ENCODE measurements around the gene TRIM63. TPM values are rescaled to one million over a fixed set of nuclear protein-coding genes. Genes with fewer than 3 reads are reported as not detected.

TRIM63 gene
- total and polyA plus RNA-seq, 9 of the 15 experiments (the other 6 are each of a cell fraction or from before 2014, with no cell fraction given), result 0.08 to 0.57 (median 0.36) TPM

DNA sequence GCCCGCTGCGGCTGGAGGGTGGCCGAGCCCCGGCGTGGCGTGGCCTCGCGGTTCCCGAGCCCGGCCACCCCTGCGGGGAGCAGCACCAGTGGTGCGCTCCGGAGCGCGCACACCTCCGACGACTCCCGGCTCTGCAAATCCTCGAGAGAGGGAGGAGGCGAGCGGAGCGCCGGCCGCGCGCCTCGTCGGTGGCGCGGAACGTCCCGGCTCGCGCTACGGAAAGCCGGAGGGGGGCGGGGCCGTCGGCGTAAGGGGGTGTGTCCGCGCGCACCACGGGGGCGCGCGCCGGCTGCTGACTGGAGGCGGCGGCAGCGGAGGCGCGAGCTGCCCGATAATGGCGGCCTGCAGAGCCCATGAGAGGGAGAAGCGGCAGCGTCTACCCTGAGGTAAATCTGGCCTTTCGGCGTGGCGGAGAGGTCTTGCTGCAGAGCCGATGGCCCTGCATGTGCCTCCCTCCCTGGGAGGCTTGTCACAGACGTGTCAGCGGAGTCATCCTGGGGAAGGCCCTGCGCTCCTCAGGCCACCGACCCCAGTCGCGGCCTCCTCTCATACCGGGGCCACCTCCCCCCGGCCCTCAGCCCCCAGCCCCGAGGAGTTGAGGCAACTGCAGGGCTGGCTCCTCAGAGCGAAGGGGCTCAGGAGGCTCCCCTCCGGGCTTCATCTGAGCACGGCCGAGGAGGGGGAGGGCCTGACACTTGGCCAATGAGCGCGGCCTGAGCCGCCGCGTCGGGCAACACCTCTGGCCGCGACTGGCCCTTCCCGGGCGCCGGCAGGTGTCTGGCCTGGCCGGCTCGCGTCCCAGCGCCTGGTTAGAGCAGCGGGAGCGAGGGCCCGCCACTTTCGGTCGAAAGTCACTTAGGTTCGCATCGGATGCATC, 44.3 kb upstream of the TRIM63 start, which contains the start of gene PDIK1L (continued):
- TF ChIP-seq, protein P1, sequence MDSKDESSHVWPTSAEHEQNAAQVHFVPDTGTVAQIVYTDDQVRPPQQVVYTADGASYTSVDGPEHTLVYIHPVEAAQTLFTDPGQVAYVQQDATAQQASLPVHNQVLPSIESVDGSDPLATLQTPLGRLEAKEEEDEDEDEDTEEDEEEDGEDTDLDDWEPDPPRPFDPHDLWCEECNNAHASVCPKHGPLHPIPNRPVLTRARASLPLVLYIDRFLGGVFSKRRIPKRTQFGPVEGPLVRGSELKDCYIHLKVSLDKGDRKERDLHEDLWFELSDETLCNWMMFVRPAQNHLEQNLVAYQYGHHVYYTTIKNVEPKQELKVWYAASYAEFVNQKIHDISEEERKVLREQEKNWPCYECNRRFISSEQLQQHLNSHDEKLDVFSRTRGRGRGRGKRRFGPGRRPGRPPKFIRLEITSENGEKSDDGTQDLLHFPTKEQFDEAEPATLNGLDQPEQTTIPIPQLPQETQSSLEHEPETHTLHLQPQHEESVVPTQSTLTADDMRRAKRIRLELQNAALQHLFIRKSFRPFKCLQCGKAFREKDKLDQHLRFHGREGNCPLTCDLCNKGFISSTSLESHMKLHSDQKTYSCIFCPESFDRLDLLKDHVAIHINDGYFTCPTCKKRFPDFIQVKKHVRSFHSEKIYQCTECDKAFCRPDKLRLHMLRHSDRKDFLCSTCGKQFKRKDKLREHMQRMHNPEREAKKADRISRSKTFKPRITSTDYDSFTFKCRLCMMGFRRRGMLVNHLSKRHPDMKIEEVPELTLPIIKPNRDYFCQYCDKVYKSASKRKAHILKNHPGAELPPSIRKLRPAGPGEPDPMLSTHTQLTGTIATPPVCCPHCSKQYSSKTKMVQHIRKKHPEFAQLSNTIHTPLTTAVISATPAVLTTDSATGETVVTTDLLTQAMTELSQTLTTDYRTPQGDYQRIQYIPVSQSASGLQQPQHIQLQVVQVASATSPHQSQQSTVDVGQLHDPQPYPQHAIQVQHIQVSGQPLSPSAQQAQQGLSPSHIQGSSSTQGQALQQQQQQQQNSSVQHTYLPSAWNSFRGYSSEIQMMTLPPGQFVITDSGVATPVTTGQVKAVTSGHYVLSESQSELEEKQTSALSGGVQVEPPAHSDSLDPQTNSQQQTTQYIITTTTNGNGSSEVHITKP (IDR thresholded peaks at IDR 0.05; ENCODE audit: partially characterized antibody), result peak; percentile 58
- TF ChIP-seq SPI1 (IDR thresholded peaks at IDR 0.05; ENCODE audit: borderline replicate concordance, low read depth, low read length), result no peak
- no peak for TF ChIP-seq TCF7 (IDR thresholded peaks at IDR 0.05; ENCODE audit: borderline replicate concordance)
- TF ChIP-seq RCOR1 (IDR thresholded peaks at IDR 0.05; ENCODE audit: borderline replicate concordance in 1 of 2, low read depth in 2 of 2, low read length in 2 of 2), result peak; percentile 9 to 74; a peak in 3 of 4 replicates
- TF ChIP-seq SMAD1 (IDR thresholded peaks at IDR 0.05; ENCODE audit: low read depth, low read length, partially characterized antibody), result no peak
- TF ChIP-seq KDM1A (IDR thresholded peaks at IDR 0.05), result no peak
- TF ChIP-seq CXXC5 (CRISPR knock-in tag; IDR thresholded peaks at IDR 0.05), result peak; percentile 97
- no peak for TF ChIP-seq SLC30A9 (CRISPR knock-in tag; IDR thresholded peaks at IDR 0.05)
- no peak for TF ChIP-seq ZSCAN29 (IDR thresholded peaks at IDR 0.05)
- no peak for TF ChIP-seq FOXA1 (IDR thresholded peaks at IDR 0.05; ENCODE audit: borderline replicate concordance)
- TF ChIP-seq, protein P2, sequence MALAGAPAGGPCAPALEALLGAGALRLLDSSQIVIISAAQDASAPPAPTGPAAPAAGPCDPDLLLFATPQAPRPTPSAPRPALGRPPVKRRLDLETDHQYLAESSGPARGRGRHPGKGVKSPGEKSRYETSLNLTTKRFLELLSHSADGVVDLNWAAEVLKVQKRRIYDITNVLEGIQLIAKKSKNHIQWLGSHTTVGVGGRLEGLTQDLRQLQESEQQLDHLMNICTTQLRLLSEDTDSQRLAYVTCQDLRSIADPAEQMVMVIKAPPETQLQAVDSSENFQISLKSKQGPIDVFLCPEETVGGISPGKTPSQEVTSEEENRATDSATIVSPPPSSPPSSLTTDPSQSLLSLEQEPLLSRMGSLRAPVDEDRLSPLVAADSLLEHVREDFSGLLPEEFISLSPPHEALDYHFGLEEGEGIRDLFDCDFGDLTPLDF (CRISPR knock-in tag; IDR thresholded peaks at IDR 0.05), result no peak; the same call in 1 of the 2 replicates
- TF ChIP-seq, protein P3, sequence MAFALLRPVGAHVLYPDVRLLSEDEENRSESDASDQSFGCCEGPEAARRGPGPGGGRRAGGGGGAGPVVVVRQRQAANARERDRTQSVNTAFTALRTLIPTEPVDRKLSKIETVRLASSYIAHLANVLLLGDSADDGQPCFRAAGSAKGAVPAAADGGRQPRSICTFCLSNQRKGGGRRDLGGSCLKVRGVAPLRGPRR (CRISPR knock-in tag; IDR thresholded peaks at IDR 0.05), result peak; percentile 69; the same call in 1 of the 2 replicates
- TF ChIP-seq NCOA4 (IDR thresholded peaks at IDR 0.05; ENCODE audit: partially characterized antibody), result no peak
- no peak for TF ChIP-seq NELFE (IDR thresholded peaks at IDR 0.05; ENCODE audit: insufficient read depth, insufficient read length)
- no peak; the same call in 1 of the 2 replicates for TF ChIP-seq CHCHD3 (CRISPR knock-in tag; IDR thresholded peaks at IDR 0.05)
- TF ChIP-seq, protein P4, sequence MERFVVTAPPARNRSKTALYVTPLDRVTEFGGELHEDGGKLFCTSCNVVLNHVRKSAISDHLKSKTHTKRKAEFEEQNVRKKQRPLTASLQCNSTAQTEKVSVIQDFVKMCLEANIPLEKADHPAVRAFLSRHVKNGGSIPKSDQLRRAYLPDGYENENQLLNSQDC (CRISPR knock-in tag; IDR thresholded peaks at IDR 0.05), result peak; percentile 35; the same call in 1 of the 2 replicates
- TF ChIP-seq NONO (IDR thresholded peaks at IDR 0.05; ENCODE audit: low read depth in 2 of 2, low read length in 1 of 2), result peak in 1 of 2 experiments; percentile 99; a peak in 2 of 4 replicates
- no peak for TF ChIP-seq MCM7 (IDR thresholded peaks at IDR 0.05)
- TF ChIP-seq PYGO2 (tag; IDR thresholded peaks at IDR 0.05), result no peak
- TF ChIP-seq RAD51 (IDR thresholded peaks at IDR 0.05; ENCODE audit: borderline replicate concordance, low read depth), result no peak
- no peak; a peak in 1 of 4 replicates for TF ChIP-seq FOXK2 (conservative IDR thresholded peaks at IDR 0.05 in 1 of 2, IDR thresholded peaks at IDR 0.05 in 1 of 2; ENCODE audit: low read depth in 2 of 2)
- no peak for TF ChIP-seq LEF1 (IDR thresholded peaks at IDR 0.05)
- 0 out of 2 replicates have a peak, but pooled peaks have one; percentile 17 for TF ChIP-seq RFX7 (CRISPR knock-in tag; IDR thresholded peaks at IDR 0.05)
- TF ChIP-seq NFE2 (IDR thresholded peaks at IDR 0.05; ENCODE audit: low read depth), result no peak; the same call in 1 of the 2 replicates
